Osteoblast (primary cell): Measurements from ENCODE around the gene COL5A2. TPM values are rescaled to one million over a fixed set of nuclear protein-coding genes. Genes with fewer than 3 reads are reported as not detected.
A peak's percentile ranks its signal among the peaks of the same experiment; 100 is the strongest.

Experiments used
- DNase-seq: peaks from one replicate; pipeline ENCODE4 v3.0.0; 2011; ENCODE audit warnings: low spot score, mixed read lengths; ENCODE audit not compliant: insufficient read length; ENCODE audit errors: missing footprints
- H2AFZ ChIP-seq: 2 replicates; pipeline ENCODE4 v1.6.0; 2011; ENCODE audit warnings: mild to moderate bottlenecking, low read length
- H3K27ac ChIP-seq: 2 replicates; pipeline ENCODE4 v1.5.1; 2011; ENCODE audit warnings: mild to moderate bottlenecking, low read depth, low read length, moderate library complexity
- H3K27me3 ChIP-seq: 2 replicates; pipeline ENCODE4 v1.6.0; 2012; ENCODE audit warnings: mild to moderate bottlenecking, control low read depth, inconsistent platforms, low read length, moderate library complexity; ENCODE audit not compliant: insufficient read depth
- H3K36me3 ChIP-seq: 2 replicates; pipeline ENCODE4 v1.5.1; 2011; ENCODE audit warnings: mild to moderate bottlenecking, low read length, control low read depth, moderate library complexity; ENCODE audit not compliant: insufficient read depth
- H3K4me1 ChIP-seq: 2 replicates; pipeline ENCODE4 v1.5.1; 2011; ENCODE audit warnings: mild to moderate bottlenecking, low read length, control low read depth, moderate library complexity; ENCODE audit not compliant: insufficient read depth
- H3K4me2 ChIP-seq: 2 replicates; pipeline ENCODE4 v1.6.0; 2011; ENCODE audit warnings: mild to moderate bottlenecking, low read length; ENCODE audit not compliant: insufficient read depth
- H3K4me3 ChIP-seq: fragments of 200-600 bp; sonication (generic); 3 replicates; pipeline ENCODE4 v1.5.1; 2012; ENCODE audit warnings: mild to moderate bottlenecking, low read length, inconsistent platforms; ENCODE audit not compliant: insufficient read depth
- H3K79me2 ChIP-seq: 2 replicates; pipeline ENCODE4 v1.6.0; 2012; ENCODE audit warnings: mild to moderate bottlenecking, low read length, control low read depth, inconsistent platforms; ENCODE audit not compliant: insufficient read depth
- H3K9me3 ChIP-seq: 2 replicates; pipeline ENCODE4 v1.5.1; 2011; ENCODE audit warnings: low read depth, low read length, control low read depth
- H4K20me1 ChIP-seq: 2 replicates; pipeline ENCODE4 v1.6.0; 2012; ENCODE audit warnings: mild to moderate bottlenecking, low read length, control low read depth; ENCODE audit not compliant: insufficient read depth
- CTCF ChIP-seq: IDR thresholded peaks from 2 replicates; pipeline ENCODE4 v1.5.1; 2011; ENCODE audit warnings: mild to moderate bottlenecking, low read depth, low read length, moderate library complexity; ENCODE audit errors: extremely low read depth
- total RNA-seq: library from RNA; depleted of rRNA; stranded (reverse); fragments of >200 nt; gene quantifications from 2 replicates; pipeline ENCODE4 v1.2.3, GENCODE V29; 2012

Gene COL5A2
- total RNA-seq, 1 donor = 879 TPM

GRCh38 chr2:189204322-189204941 lies 24.9 kb upstream of the COL5A2 start:
- peak; percentile 56 for DNase-seq
- Histone ChIP-seq H2AFZ (peak overlapping the region; percentile 76), H3K4me2 (peak overlapping the region; percentile 75), H3K9me3 (no peaks in the 10 kb centered on the region), H4K20me1 (no peaks in the 10 kb centered on the region), H3K79me2 (no peaks in the 10 kb centered on the region), H3K4me3 (peak overlapping the region; percentile 59), H3K4me1 (peaks cover 30% of the 10 kb centered on the region), H3K36me3 (no peaks in the 10 kb centered on the region), H3K27me3 (no peaks in the 10 kb centered on the region), H3K27ac (peak overlapping the region; percentile 73)
- no peak for TF ChIP-seq CTCF

DNA sequence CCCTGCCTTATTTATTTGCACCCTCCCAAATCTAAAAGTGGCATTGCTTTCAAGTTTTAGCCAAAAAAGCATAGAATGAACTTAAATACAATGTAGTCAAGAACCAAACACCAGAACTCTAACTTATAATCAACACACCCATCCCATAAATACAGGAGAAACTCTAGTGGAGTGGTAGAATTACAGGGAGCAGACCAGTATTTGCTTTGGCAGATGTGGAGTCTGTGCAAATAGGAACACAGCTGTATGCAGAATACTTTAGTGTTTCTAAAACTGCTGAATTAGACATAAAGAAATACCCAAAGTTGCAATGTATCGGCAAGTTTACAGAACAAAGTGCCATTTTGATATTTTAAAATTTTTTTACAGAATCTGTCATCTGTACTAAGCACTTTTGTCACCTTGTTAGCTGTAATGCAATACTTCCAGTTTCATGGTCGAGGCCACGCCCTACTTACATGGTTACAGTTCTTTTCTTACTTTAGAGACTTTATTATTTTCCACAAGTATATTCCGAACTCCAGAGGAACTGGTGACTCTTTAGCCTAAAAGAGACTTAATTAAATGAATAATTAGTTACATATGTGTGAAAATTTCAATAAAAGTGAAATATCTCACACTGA lies 23.7 kb upstream of the COL5A2 start:
- Histone ChIP-seq H3K27me3 (no peaks in the 10 kb centered on the region), H3K4me1 (peaks cover 19% of the 10 kb centered on the region), H3K9me3 (no peaks in the 10 kb centered on the region), H3K79me2 (no peaks in the 10 kb centered on the region), H3K4me3 (no peak overlapping the region), H4K20me1 (no peaks in the 10 kb centered on the region), H2AFZ (peak overlapping the region; percentile 52), H3K27ac (no peak overlapping the region), H3K36me3 (no peaks in the 10 kb centered on the region), H3K4me2 (peak overlapping the region; percentile 60)
- TF ChIP-seq CTCF = no peak
- no peak for DNase-seq

DNA sequence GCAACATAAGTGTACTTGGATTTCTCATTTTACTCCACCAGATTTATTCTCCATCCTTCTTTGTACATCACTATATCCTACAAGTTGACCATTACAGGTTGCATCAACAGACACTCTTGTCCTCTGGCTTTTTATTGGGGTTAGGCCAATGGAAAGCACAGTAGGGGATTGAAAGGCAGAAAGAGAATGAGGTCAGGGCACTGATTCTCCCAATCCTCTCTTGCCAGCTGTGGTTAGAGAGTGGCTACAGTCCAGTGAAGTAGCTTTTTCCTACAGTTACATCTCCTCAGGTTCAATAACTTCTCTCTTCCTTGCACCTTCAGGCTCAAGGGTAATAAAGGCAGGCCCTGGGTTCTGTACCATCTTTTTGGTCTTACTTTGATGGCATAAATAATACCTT lies 20.2 kb upstream of the COL5A2 start:
- Histone ChIP-seq H3K36me3 (no peaks in the 10 kb centered on the region), H3K79me2 (no peaks in the 10 kb centered on the region), H2AFZ (no peak overlapping the region), H3K27ac (no peak overlapping the region), H3K9me3 (no peaks in the 10 kb centered on the region), H3K27me3 (no peaks in the 10 kb centered on the region), H3K4me1 (peaks cover 13% of the 10 kb centered on the region), H3K4me3 (no peak overlapping the region), H3K4me2 (no peak overlapping the region), H4K20me1 (no peaks in the 10 kb centered on the region)
- no peak for DNase-seq
- no peak for TF ChIP-seq CTCF

DNA sequence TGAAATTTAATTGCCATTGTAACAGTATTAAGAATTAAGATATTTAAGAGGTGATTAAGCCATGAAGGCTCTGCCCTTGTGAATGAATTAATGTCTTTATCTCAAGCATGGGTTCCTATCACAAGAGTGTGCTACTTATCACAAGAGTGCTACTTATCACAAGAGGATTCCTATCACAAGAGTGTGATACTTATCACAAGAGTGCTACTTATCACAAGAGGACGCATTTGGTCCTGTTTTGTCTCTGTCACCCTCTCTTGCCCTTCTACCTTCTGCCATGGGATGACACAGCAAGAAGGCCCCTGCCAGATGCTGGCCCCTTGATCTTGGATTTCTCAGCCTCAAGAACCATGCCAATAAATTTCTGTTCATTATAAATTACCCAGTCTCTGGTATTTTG lies 13.2 kb upstream of the COL5A2 start:
- TF ChIP-seq CTCF = no peak
- H3K4me1 ChIP-seq = peaks cover 3% of the 10 kb centered on the region
- H4K20me1 ChIP-seq = no peaks in the 10 kb centered on the region
- H2AFZ ChIP-seq = no peak overlapping the region
- no peak for DNase-seq
- H3K27ac ChIP-seq = no peak overlapping the region
- H3K36me3 ChIP-seq = no peaks in the 10 kb centered on the region
- H3K27me3 ChIP-seq = no peaks in the 10 kb centered on the region
- H3K79me2 ChIP-seq = no peaks in the 10 kb centered on the region
- no peak overlapping the region for H3K4me2 ChIP-seq
- H3K9me3 ChIP-seq = no peaks in the 10 kb centered on the region
- H3K4me3 ChIP-seq = no peak overlapping the region
